NCI-H2227 (cell line): ENCODE results near the gene NCOA5.

Experiments used
- DNase-seq: peaks from one replicate; lab custom pipeline; 2025; ENCODE audit not compliant: unreplicated experiment; lab: John Stamatoyannopoulos, UW

The NCOA5 gene

GRCh38 chr20:46063151-46063550 is 26.6 kb downstream of the NCOA5 start:
- no peak for DNase-seq

GRCh38 chr20:46062621-46063020 is 27.1 kb downstream of the NCOA5 start:
- DNase-seq, result no peak

GRCh38 chr20:46062151-46062550 is 27.6 kb downstream of the NCOA5 start:
- DNase-seq, result no peak

GRCh38 chr20:46060975-46061374 is 28.8 kb downstream of the NCOA5 start:
- no peak for DNase-seq

GRCh38 chr20:46060301-46060881 is 29.4 kb downstream of the NCOA5 start:
- DNase-seq, result peak; percentile 68

GRCh38 chr20:46058599-46059281 is 31.0 kb downstream of the NCOA5 start:
- no peak for DNase-seq

- no peak for DNase-seq
Measured at GRCh38 chr20:46057856-46058598, 31.7 kb downstream of the NCOA5 start.

- no peak for DNase-seq
Measured at GRCh38 chr20:46056970-46057855, 32.5 kb downstream of the NCOA5 start.

GRCh38 chr20:46056027-46056833 is 33.5 kb downstream of the NCOA5 start:
- no peak for DNase-seq

GRCh38 chr20:46055269-46055668 is 34.5 kb downstream of the NCOA5 start:
- DNase-seq, result no peak

GRCh38 chr20:46054606-46055005 is 35.2 kb downstream of the NCOA5 start:
- DNase-seq, result no peak

GRCh38 chr20:46053416-46053815 is 36.3 kb downstream of the NCOA5 start:
- no peak for DNase-seq

GRCh38 chr20:46051556-46052308 is 38.0 kb downstream of the NCOA5 start:
- DNase-seq, result no peak

- DNase-seq, result no peak
Measured at GRCh38 chr20:46050885-46051284, 38.9 kb downstream of the NCOA5 start.

- no peak for DNase-seq
Measured at GRCh38 chr20:46050444-46050843, 39.3 kb downstream of the NCOA5 start.

- no peak for DNase-seq
Measured at GRCh38 chr20:46049815-46050214, 39.9 kb downstream of the NCOA5 start.

- DNase-seq, result no peak
Measured at GRCh38 chr20:46049190-46049589, 40.6 kb downstream of the NCOA5 start.

GRCh38 chr20:46047821-46048220 is 41.9 kb downstream of the NCOA5 start:
- DNase-seq, result no peak

- DNase-seq, result no peak
Measured at GRCh38 chr20:46046588-46047310, 43.0 kb downstream of the NCOA5 start.
